LNCaP clone FGC (cell line): Measurements from ENCODE around the gene ANKRD13B.

Experiments used
- DNase-seq: peaks from one replicate; pipeline ENCODE4 v3.0.0-alpha.2; 2011; ENCODE audit warnings: low read depth
- H3K4me3 ChIP-seq: 2 replicates; pipeline ENCODE4 v1.5.1; 2011; ENCODE audit warnings: mild to moderate bottlenecking, low read depth, low read length, control low read depth
- TF ChIP-seq, protein P1 (sequence below): IDR thresholded peaks from 2 replicates; pipeline ENCODE4 v1.5.1; 2012; ENCODE audit warnings: mild to moderate bottlenecking; ENCODE audit not compliant: control insufficient read depth, insufficient read depth; ENCODE audit errors: extremely low read depth

The ANKRD13B gene

DNA sequence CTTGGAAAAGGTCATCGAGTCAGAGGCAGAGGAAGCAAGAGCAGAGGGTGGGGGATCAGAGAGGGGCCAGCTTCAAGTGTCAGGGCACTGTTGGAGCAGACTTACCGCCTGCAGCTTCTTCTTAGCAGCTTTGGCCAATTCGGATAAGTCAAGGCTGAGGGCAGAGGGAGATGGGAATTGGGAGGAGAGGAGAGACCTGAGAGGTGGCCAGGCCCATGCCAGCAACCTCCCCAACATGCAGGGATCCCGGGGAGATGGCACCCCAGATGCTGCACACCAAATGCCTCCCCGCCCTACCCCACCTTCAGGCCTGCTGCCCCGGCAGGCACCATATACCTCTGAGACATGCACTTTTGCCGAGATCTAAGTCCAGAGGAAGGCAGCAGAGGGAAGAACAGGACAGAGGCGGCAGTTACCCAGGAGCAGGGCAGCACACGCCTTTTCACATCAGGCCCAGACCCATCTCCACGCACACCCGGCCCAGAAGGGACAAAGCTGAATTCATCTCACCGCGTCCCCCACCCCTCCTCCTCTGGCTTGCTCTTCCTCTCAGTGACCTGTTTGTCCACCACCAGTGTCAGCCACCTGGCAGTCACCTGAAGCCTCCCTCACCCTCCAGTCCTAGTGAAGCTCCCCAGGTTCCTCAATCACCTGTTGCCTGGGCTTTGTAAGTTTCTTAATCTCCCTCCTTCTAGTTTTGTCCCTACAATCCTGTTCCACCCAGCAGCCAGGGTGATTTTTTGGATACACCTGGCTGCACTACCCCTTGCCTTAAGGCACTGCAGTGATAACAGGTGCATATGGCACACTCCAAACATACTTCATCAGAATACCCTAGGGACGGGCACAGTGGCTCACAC lies 14.1 kb upstream of the ANKRD13B start:
- no peak for DNase-seq
- TF ChIP-seq, protein P1, sequence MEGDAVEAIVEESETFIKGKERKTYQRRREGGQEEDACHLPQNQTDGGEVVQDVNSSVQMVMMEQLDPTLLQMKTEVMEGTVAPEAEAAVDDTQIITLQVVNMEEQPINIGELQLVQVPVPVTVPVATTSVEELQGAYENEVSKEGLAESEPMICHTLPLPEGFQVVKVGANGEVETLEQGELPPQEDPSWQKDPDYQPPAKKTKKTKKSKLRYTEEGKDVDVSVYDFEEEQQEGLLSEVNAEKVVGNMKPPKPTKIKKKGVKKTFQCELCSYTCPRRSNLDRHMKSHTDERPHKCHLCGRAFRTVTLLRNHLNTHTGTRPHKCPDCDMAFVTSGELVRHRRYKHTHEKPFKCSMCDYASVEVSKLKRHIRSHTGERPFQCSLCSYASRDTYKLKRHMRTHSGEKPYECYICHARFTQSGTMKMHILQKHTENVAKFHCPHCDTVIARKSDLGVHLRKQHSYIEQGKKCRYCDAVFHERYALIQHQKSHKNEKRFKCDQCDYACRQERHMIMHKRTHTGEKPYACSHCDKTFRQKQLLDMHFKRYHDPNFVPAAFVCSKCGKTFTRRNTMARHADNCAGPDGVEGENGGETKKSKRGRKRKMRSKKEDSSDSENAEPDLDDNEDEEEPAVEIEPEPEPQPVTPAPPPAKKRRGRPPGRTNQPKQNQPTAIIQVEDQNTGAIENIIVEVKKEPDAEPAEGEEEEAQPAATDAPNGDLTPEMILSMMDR = no peak
- no peak overlapping the region for H3K4me3 ChIP-seq

DNA sequence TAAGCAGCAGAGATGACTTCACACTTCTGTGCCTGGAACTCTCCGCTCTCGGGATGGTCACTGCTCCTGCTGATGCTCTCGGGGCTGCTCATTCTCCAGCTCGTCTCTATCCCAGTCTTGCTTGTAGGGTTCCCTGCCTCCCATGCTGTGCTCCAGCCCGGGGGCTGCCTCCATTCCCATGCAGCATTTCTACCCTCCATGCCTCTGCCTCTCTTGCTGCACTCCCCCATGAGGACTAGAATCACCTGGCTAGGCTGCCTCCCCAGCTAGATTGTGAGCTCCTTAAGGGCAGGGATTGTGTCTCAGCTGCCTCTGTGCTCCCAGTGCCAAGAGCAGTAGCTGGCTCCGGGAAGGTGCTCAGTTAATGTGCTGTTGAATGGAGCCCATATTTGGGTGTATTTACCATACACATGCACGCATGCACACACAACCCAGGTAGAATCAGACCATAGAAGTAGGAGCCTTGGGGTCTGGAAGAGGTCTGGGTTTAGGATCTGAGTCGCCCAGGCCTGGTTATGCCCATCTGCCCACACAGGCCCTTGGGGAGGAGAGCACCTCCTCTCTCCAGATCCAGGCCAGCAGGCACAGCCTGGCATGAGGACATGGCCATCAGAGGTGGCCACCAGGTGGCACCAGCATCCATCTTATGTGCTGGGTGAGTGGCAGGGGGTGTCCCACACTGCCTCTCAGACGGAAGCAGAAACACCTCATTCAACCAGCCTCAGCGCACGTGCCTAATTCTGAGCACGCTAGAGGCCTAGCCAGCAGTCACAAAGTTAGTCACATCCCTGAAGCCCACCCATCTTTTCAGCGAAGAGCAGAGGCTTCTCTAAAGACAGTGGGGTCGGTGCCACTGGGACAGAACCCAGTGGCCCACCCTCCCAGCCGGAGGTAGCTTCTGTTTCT lies 12.8 kb upstream of the ANKRD13B start:
- no peak overlapping the region for H3K4me3 ChIP-seq
- peak; percentile 54 for DNase-seq
- TF ChIP-seq, protein P1 = peak; percentile 98

DNA sequence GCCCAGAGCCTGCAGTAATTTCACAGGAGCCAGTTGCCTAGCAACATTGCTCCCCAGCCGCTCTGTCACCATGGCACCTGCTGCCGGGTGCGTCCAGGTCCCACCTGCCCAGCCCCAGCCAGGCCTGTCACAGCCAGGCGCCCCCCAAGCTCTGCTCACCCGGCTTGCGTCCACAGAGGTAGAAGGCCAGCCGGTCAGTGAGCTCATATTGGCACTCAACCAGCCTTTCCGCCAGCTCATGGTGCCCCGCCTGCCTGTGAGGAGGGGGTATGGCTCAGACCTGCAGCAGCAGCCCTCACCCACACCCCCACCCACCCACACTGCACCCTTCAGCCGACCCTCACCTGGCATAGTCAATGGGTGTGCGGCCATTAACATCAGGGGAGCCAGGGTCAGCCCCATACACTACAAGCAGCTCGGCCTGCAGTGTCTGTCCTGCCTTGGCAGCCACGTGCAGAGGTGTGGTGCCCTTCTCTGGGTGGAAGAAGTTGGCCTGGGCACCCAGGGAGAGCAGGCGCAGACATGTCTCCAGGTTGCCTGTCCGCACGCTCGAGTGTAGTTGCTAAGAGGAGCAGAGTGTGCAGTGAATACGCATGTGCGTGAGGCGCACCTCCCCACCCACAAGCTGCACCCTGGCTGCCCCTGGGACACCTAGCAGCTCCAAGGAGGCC lies 11.2 kb upstream of the ANKRD13B start:
- DNase-seq = no peak
- no peak overlapping the region for H3K4me3 ChIP-seq
- TF ChIP-seq, protein P1 = no peak

DNA sequence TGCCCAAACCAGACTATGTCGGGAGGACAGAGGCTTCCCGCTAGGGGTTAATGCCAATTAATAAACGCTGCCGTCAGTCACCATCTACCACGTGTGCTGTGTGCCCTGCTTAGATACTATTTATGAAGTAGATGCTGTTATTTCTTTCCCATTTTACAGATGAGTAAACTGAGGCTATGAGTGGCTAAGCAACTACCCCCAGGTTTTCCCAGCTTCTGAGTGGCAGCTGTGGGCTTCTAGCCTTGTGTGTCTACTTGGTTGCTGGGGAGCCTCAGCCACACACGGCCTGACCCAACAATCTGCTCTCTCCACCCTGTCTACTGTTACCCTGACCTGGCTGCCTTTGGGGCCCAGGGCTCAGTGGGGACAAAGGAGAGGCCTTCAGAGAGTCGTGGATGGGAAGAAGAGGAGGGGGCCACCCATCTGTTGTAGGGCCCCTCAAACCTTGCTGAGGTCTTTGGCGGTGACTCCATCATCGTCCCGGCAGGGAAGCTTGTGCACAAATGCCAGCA lies 10.6 kb upstream of the ANKRD13B start:
- TF ChIP-seq, protein P1 = no peak
- no peak for DNase-seq
- H3K4me3 ChIP-seq = no peak overlapping the region

DNA sequence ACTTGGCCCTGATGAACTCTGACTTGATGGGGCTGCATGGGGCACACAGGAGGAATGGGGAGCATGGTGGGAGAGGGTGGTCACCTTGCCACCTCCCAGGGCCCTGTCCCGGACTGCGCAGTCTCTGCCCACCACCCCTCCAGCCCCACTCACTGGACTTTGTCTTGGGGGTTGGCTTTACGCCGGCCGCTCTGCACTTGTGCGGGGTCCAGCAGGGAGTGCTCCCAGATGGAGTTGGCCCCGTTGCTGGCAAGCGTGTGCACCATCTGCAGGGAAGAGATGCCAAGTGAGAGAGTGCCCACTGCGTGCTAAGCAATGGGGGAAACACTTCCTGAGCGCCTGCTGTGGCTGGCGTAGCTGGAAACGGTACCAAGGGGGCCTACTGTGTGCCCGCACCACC lies 10.2 kb upstream of the ANKRD13B start:
- TF ChIP-seq, protein P1 = no peak
- DNase-seq = no peak
- no peak overlapping the region for H3K4me3 ChIP-seq
